Lung (tissue), 12 donors: Measurements from ENCODE around the gene CEBPZ. TPM values are rescaled to one million over a fixed set of nuclear protein-coding genes. Genes with fewer than 3 reads are reported as not detected.
A peak's percentile ranks its signal among the peaks of the same experiment; 100 is the strongest.

Experiments used
- ATAC-seq: fragments of 200-7000 bp; cut with Tn5 transposase; one replicate; pipeline ENCODE4 v1.9.1; 2020; ENCODE audit warnings: moderate number of reproducible peaks; ENCODE audit not compliant: insufficient read depth, low FRiP score
- DNase-seq, 3 donors: peaks; one replicate each; pipeline ENCODE4 v3.0.0-alpha.2; 2013 to 2017
- H3K27ac ChIP-seq, 2 donors: one replicate each; pipeline ENCODE4 v1.5.1; 2013; ENCODE audit warnings: mild to moderate bottlenecking in 2 of 2, moderate library complexity in 2 of 2, control low read depth in 1 of 2, inconsistent platforms in 1 of 2, low read depth in 1 of 2, low read length in 1 of 2
- H3K27me3 ChIP-seq, 3 donors: one replicate each; pipeline ENCODE4 v1.5.1; 2013; ENCODE audit warnings: low read length in 2 of 3; ENCODE audit not compliant: control insufficient read depth in 3 of 3, insufficient read depth in 3 of 3
- H3K36me3 ChIP-seq, 4 donors: one replicate each; pipeline ENCODE4 v1.5.1; 2013; ENCODE audit warnings: low read length in 4 of 4, mild to moderate bottlenecking in 1 of 4, moderate library complexity in 1 of 4; ENCODE audit not compliant: control insufficient read depth in 4 of 4, insufficient read depth in 4 of 4
- H3K4me1 ChIP-seq, 5 donors: one replicate each; pipeline ENCODE4 v1.5.1; 2013; ENCODE audit warnings: low read length in 5 of 5, mild to moderate bottlenecking in 2 of 5, moderate library complexity in 1 of 5; ENCODE audit not compliant: control insufficient read depth in 5 of 5, insufficient read depth in 5 of 5
- H3K4me3 ChIP-seq: one replicate; pipeline ENCODE4 v1.5.1; 2013; ENCODE audit warnings: mild to moderate bottlenecking, control low read depth, moderate library complexity
- H3K9ac ChIP-seq, 2 donors: one replicate each; pipeline ENCODE4 v1.5.1; 2013; ENCODE audit warnings: low read length in 2 of 2, control low read depth in 1 of 2; ENCODE audit not compliant: insufficient read depth in 1 of 2
- H3K9me3 ChIP-seq, 4 donors: one replicate each; pipeline ENCODE4 v1.5.1; 2013; ENCODE audit warnings: low read length in 3 of 4, mild to moderate bottlenecking in 1 of 4, moderate library complexity in 1 of 4; ENCODE audit not compliant: control insufficient read depth in 4 of 4, insufficient read depth in 3 of 4
- WGBS, 2 donors: extraction: QIAGEN DNeasy Blood & Tissue Kit; methylation state at CpG; one replicate each; pipeline ENCODE4 v1.1.7; 2013; 5-methylcytosine and 5-hydroxymethylcytosine counted together
- polyA plus RNA-seq, 2 donors: library from polyadenylated mRNA; stranded (reverse); fragments of 200-250 nt; gene quantifications; one replicate each; pipeline ENCODE4 v1.2.1, GENCODE V29; 2013
- total RNA-seq, 2 donors: library from RNA; depleted of rRNA in 1 of 2; stranded (reverse); fragments of >200 nt in 1 of 2; gene quantifications; one replicate each; pipeline ENCODE4 v1.2.1, GENCODE V29; 2014 to 2021
- TF ChIP-seq, protein P1 (sequence below): IDR thresholded peaks from 2 replicates; pipeline ENCODE4 v1.5.1; 2012; ENCODE audit warnings: mild to moderate bottlenecking; ENCODE audit errors: control extremely low read depth, extremely low read depth
- donor health status: control.
- donor health status: control.
- donor health status: Bipolar disorder and iron deficiency.
- donor health status: healthy.
- donor health status: DM: yes; HTN: yes; CAD: no.

Gene CEBPZ
- total and polyA plus RNA-seq, 4 donors = 36.7 to 66.7 (median 45.0) TPM

DNA sequence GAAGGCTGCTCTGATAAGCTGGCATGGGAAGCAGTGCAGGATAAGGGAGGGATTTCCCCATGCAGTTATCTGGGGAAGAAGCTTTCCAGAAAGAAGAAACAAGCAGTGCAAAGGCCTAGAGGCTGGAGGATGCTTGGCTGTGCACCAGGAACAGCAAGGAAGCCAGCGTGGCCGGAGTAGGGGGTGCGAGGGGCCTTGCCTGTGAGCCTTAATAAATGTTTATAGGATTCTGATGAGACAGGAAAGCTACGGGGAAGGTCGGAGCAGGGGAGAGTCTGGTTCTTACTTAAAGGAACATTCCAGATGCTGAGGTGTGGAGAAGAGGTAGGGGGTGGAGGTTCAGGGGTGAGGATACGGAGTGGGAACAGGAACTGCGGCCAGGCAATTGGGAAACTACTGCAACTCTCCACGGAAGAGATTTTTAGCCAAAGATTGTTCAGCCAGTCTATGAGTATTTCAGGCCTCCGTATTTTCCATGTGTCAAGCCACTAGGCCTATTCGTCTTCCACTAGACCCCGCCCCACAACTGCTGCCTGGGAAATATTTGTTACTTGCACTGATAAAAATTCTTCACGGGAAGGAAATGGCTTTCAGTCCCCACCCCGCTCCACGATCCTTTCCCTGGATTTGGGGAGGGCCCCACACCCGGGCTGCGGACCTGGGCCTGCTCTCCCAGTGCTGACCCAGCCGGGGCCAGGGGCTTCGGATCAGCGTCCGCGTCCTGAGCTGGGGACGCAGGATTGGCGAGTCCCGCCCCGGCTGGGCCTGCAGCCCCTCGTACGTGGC, 75.1 kb downstream of the CEBPZ start:
- H3K27ac ChIP-seq = peak overlapping the region; percentile 81 to 88
- peaks cover 0 to 18% (median 3%) of the 10 kb centered on the region in 5 donors for H3K4me1 ChIP-seq
- H3K9ac ChIP-seq = peak overlapping the region; percentile 67 to 69
- peaks cover 0 to 8% (median 3%) of the 10 kb centered on the region in 4 donors for H3K36me3 ChIP-seq
- ATAC-seq (peak; percentile 42), DNase-seq (peak; percentile 65 to 82 (median 82))
- no peaks in the 10 kb centered on the region for H3K9me3 ChIP-seq
- peak overlapping the region; percentile 70 for H3K4me3 ChIP-seq
- TF ChIP-seq, protein P1, sequence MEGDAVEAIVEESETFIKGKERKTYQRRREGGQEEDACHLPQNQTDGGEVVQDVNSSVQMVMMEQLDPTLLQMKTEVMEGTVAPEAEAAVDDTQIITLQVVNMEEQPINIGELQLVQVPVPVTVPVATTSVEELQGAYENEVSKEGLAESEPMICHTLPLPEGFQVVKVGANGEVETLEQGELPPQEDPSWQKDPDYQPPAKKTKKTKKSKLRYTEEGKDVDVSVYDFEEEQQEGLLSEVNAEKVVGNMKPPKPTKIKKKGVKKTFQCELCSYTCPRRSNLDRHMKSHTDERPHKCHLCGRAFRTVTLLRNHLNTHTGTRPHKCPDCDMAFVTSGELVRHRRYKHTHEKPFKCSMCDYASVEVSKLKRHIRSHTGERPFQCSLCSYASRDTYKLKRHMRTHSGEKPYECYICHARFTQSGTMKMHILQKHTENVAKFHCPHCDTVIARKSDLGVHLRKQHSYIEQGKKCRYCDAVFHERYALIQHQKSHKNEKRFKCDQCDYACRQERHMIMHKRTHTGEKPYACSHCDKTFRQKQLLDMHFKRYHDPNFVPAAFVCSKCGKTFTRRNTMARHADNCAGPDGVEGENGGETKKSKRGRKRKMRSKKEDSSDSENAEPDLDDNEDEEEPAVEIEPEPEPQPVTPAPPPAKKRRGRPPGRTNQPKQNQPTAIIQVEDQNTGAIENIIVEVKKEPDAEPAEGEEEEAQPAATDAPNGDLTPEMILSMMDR = no peak
- 0 to 1% methylated on average over 27 of the region's 27 CpGs for WGBS, 2 donors
- H3K27me3 ChIP-seq = no peaks in the 10 kb centered on the region

DNA sequence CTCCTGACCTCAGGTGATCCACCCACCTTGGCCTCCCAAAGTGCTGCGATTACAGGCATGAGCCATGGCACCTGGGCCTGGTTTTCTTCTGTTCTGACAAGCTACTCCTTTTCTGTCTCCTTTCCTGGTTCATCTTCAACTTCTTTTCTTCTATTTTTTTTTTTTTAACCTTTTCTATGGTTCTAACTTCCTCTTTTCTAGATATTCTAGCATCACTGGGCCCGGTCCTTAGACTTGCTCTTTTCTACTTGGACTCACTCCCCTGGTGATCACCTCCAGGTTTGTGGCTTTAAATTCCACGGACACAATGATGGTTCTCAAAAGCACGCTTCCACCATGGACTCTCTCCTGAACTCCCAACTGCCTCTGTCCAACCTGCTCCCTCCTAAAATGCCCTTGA, 76.6 kb downstream of the CEBPZ start:
- 75 to 87% methylated on average over 4 of the region's 4 CpGs for WGBS, 2 donors
- Histone ChIP-seq H3K4me1 (peaks cover 0 to 18% (median 3%) of the 10 kb centered on the region in 5 donors), H3K27ac (no peak overlapping the region), H3K4me3 (no peak overlapping the region), H3K9ac (no peak overlapping the region), H3K27me3 (no peaks in the 10 kb centered on the region), H3K36me3 (peaks cover 0 to 8% (median 3%) of the 10 kb centered on the region in 4 donors), H3K9me3 (no peaks in the 10 kb centered on the region)
- no peak for ATAC-seq
- no peak for DNase-seq
- TF ChIP-seq, protein P1 = no peak

DNA sequence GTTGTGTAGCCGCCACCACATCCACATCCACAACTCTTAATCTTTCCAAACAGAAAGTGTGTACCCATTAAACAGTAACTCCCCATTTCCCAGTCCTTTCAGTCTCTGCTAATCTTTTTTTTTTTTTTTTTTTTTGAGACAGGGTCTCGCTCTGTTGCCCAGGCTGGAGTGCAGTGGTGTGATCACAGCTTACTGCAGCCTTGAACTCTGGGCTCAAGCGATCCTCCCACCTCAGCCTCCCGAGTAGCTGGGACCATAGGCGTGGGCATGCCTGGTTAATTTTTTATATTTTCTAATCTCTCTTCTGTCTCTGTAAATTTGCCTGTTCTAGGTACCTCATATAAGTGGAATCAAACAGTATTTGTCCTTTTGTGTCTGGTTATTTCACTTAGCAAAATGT, 78.2 kb downstream of the CEBPZ start:
- no peaks in the 10 kb centered on the region for H3K27me3 ChIP-seq
- no peak for ATAC-seq
- no peak overlapping the region for H3K4me3 ChIP-seq
- no peak overlapping the region for H3K27ac ChIP-seq
- DNase-seq = no peak
- no peak overlapping the region for H3K9ac ChIP-seq
- H3K36me3 ChIP-seq = peaks cover under 1 to 11% (median 3%) of the 10 kb centered on the region in 4 donors
- 89 to 90% methylated on average over 5 of the region's 5 CpGs for WGBS, 2 donors
- H3K9me3 ChIP-seq = no peaks in the 10 kb centered on the region
- TF ChIP-seq, protein P1 = no peak
- H3K4me1 ChIP-seq = peaks cover 0 to 18% (median 3%) of the 10 kb centered on the region in 5 donors

Other genes with a start within 250 kb of the CEBPZ start
- 10 to 100 TPM; 25.1 to 54.9 TPM for gene HEATR5B, start 147.2 kb downstream of the CEBPZ start, total RNA-seq
- 1 to 10 TPM; 6.5 to 7.1 TPM for gene HEATR5B, start 147.2 kb downstream of the CEBPZ start, polyA plus RNA-seq
- gene GPATCH11, start 147.1 kb downstream of the CEBPZ start, total RNA-seq = 1 to 10 TPM; 7.7 to 7.8 TPM
- 1 to 10 TPM; 2.9 to 5.3 TPM for gene GPATCH11, start 147.1 kb downstream of the CEBPZ start, polyA plus RNA-seq
- gene EIF2AK2, start 74.6 kb downstream of the CEBPZ start, total RNA-seq = 10 to 100 TPM; 30.2 to 40.1 TPM
- 1 to 10 TPM; 7.5 to 9.5 TPM for gene EIF2AK2, start 74.6 kb downstream of the CEBPZ start, polyA plus RNA-seq
- gene SULT6B1, start 42.9 kb downstream of the CEBPZ start, total RNA-seq = not detected
- not detected for gene SULT6B1, start 42.9 kb downstream of the CEBPZ start, polyA plus RNA-seq
- 10 to 100 TPM; 28.9 to 30.3 TPM for gene CEBPZOS, start 35.1 kb downstream of the CEBPZ start, total RNA-seq
- 10 to 100 TPM; 19.5 to 59.4 TPM for gene CEBPZOS, start 35.1 kb downstream of the CEBPZ start, polyA plus RNA-seq
- gene NDUFAF7, start 62 bp upstream of the CEBPZ start, total RNA-seq = 10 to 100 TPM; 13.1 to 25.3 TPM
- gene NDUFAF7, start 62 bp upstream of the CEBPZ start, polyA plus RNA-seq = 10 to 100 TPM in 1 of 2 donors, 1 to 10 TPM in 1; 9.2 to 16.4 TPM
- 10 to 100 TPM; 33.5 to 60.8 TPM for gene PRKD3, start 93.2 kb upstream of the CEBPZ start, total RNA-seq
- gene PRKD3, start 93.2 kb upstream of the CEBPZ start, polyA plus RNA-seq = 10 to 100 TPM in 1 of 2 donors, 1 to 10 TPM in 1; 6.4 to 11.6 TPM
- 1 to 10 TPM; 5.8 to 9.1 TPM for gene QPCT, start 113.0 kb upstream of the CEBPZ start, total RNA-seq
- gene QPCT, start 113.0 kb upstream of the CEBPZ start, polyA plus RNA-seq = 10 to 100 TPM in 1 of 2 donors, 1 to 10 TPM in 1; 3.0 to 34.1 TPM